NCI-H2196 (cell line): ENCODE results near the gene SORCS2.
A peak's percentile ranks its signal among the peaks of the same experiment; 100 is the strongest.

ENCODE experiments used
- DNase-seq: peaks from one replicate; lab custom pipeline; 2025; ENCODE audit not compliant: unreplicated experiment; lab: John Stamatoyannopoulos, UW

SORCS2 gene

DNA sequence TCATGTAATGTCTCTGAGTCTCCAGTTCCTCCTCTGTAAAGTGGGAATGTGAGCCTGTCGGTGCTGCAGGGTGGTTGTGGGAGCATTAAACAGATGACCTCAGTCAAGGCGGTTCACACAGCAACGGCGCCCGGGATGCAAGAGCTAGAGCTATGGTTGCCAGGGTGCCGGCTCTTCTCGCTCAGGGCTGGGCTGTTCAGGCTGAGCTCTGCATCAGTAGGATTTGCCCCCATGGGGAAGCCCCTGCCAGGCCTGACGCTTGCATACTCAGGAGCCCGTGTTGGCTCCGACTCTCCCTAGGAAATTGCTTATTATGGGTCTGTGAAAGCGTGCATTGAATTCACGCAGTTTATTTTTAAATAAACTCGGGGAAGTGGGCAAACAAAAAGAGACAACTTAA lies 175.1 kb downstream of the SORCS2 start:
- no peak for DNase-seq

DNA sequence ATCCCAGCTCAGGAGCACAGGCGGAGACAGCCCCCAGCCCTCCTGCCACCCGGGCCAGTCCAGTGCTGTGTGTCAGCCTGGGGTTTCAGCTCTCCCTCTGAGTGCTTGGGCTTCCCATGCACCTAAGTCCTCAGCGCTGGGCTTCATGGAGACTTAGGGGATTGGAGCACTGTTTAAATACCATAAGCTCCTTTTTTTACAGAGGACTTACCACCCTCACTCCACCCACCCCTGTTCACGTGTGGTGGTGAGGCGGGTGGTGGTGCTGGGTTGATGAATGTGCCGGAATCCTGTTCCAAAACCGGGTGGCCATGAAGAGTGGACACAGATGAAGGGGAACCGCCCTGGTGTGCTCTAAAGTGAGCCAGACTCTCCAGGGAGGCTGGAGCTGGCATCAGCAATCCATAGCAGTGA lies 175.5 kb downstream of the SORCS2 start:
- no peak for DNase-seq

DNA sequence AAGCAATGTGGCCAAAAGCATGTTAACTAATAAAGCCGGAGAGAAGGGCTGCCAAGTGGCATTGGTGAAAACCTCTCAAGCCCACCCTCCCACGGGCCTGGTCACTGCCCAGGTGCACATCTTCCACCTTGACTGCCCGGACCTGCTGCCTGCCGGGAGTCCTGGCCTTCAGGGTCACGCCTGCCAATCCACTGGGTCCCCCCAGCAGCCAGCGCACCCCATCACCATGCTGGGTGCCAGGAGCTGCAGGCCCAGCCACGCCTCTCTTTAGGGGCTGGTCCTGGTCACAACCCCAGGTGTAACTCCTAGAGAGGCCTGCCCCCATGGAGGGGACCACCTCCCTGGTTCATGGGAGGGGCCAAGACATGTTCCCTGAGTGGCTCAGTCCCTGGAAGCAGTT lies 176.0 kb downstream of the SORCS2 start:
- no peak for DNase-seq

DNA sequence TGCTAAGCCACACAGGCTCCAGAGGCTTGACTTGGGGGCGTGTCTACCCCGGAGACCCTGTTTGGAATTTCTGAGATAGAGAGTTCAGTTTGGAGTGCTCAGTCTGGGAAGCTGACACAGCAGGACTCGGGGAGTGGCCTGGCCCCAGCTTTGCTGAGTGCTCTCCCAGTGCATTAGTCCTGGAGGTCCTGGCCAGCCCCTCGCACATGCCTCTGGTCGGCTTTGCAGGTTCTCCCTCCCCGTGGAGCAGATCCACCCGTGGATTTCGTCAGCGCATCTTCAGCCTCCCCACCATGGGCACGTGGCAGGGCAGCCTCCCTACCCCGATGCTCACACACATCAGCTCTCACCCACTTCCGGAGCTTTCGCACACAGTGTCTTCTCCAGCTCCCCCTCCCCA lies 177.2 kb downstream of the SORCS2 start:
- no peak for DNase-seq

DNA sequence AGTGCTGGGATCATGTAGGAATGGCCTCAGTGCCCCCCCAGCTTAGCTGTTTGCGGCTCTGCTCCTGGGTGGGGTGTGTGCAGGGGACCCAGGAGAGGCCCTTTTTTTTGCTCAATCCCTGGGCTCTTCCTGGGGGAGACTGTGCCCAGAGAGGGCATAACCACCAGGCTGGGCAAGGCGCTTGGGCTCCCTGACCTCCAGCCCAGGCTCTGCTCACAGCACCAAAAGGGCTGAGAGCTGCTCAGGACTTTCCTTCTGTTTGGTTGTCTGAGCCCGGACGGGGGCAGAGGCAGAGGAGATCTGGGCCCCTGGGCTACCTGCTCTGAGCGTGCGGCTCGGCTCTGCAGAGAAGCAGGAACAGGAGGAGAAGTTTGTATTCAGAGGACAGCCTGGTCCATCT lies 177.7 kb downstream of the SORCS2 start:
- no peak for DNase-seq

DNA sequence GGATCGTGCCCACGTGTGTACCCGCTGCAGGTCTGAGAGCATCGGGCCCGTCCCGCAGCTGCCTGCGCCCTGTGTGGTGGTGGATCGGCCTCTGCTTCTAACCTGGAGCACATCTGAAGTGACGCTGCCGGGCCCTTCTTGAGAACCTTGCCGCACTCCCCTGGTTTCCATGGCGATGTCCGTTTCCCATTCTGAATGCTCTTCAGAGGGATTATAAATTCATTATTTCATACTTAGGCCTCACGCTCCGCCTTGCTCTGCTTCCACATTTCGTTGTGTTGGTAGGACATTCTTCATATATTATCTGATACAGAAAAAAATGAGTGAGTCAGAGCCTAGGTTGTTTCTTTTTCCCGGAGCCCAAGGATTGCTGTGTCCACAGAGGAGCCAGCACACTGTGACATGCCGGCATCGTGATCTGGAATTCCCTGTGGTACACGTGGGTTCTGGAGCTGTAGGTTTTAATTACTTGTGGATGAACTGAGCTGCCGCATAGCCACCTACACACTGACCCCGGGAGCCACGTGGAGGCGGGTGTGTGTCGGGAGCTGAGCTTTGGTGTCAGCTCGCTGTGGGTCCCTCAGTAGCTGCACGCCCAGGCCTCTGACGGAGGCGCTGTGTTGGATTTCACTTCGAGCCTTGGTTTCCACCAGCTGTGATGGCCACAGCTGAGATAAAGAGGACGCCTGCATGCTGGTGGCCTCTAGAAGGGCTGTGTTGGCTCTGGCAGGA lies 179.0 kb downstream of the SORCS2 start:
- no peak for DNase-seq

DNA sequence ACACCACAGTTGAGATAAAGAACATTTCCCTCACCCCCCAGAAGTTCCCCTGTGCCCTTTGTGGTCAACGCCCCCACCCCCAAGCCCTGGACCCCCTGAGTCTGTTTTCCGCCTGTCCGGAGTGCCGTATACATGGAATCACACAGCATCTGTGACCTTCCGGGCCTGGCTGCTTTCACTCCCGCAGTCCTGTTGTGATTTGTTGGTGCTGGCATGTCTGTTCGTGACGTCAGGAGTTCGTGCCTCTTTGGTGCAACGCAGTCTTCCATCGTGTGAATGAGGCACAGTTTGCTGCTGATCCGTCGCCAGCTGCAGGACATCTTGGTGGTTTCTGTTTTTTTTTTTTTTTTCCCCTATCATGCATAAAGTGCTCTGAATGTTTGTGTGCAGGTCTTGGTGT lies 180.3 kb downstream of the SORCS2 start:
- no peak for DNase-seq

DNA sequence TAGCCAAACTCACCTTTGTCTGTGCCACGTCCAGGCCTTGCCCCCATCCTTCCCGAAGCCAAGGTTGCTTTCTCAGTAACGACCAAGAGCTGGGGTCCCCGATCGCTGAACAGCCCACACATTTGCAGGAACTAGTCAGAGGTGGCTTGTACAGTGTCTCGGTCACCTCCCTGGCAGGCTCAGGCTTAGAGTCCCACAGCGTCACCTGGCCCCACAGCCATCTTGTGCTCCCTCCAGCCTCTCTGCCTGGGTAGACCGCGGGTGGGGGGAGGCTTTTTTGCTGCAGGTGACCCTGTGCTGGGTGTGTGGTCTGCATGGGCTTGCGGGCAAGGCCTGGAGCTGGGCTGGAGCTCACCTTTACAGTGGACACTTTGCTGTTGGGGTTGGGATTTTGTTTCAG lies 182.2 kb downstream of the SORCS2 start:
- DNase-seq: no peak

DNA sequence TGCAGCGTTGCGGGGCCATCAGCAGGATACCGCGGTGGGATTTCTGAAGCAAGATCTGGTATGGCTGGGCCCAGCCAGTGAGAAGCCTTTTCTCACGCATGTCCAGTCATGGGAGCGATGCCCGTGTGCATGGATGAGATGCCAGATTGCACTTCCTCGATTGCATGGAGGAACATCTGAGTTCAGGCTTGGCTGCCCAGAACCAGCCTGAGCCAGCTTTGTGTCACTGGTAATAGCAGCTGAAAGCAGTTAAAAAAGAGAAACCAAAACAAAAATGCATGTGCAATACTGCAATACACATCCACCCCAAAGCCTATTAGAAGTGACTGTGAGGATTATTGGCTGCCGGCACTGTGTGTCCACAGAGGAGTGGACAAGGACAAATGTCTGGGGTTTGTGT lies 183.1 kb downstream of the SORCS2 start:
- DNase-seq: peak; percentile 31

DNA sequence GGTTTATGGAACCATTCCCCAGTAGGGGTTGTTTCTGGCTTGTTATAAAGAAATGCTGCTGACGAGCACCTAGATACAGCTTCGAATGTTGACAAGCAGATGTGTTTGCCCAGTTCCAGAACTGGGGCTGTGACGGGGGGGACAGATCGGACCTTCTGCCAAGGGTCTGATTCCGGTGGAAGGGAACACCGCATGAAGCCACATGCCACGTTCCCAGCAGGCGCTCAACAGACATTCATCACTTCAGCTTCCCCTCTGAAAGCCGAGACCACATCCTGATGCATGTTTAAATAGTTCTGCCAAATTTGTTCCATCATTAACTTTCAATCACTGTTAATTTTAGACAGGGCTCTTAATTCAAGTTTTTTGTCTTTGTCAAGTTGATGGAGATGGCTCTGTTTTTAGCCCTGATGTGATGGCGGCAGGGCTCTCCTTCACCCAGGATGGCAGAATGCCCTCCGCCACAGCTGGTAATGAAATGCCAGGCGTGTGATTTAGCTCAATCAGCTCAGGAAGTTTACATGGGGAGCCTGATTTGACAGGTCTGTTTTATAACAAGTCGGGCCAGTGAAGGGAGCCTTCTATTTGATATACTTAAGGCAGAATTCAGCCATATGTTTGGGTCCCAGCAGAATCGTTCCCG lies 185.0 kb downstream of the SORCS2 start:
- DNase-seq: no peak

DNA sequence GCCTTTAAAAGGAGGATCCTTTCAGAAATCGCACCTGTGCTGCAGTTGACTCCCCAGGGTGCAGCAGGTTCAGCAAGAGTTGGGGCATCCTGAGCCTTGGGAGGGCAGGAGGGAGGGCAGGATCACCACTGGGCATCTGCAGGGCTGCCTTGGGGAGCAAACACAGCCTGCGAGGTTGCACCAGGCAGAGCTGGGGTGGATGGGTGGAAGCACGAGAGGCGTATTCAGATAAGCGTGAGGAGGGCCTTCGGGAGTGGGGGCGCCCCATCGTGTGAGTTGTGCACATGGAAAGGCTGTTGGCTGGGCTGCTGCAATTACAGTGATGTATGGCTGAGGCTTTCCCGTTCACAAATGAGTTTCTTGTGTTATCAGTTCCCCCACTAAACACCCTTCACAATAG lies 186.8 kb downstream of the SORCS2 start:
- DNase-seq: no peak

DNA sequence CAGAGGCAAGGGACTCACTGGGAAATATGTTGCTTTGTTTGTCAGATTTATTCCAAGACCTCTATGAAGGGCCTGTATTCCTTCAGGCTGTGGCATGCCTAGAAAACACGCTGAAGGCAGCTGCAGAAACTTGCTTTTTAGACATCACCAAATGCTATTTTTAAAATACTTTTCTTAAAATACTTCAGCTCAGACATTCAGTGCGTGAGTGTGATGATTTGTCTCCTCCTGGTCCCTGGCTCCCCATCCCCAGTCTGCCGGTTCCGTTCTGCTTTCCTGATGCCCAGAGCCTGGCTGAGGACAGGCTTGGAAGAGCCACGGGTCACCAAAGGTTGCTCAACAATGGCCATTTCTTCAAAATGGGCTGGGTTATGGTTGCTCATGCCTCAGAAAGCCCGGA lies 187.4 kb downstream of the SORCS2 start:
- DNase-seq: no peak

DNA sequence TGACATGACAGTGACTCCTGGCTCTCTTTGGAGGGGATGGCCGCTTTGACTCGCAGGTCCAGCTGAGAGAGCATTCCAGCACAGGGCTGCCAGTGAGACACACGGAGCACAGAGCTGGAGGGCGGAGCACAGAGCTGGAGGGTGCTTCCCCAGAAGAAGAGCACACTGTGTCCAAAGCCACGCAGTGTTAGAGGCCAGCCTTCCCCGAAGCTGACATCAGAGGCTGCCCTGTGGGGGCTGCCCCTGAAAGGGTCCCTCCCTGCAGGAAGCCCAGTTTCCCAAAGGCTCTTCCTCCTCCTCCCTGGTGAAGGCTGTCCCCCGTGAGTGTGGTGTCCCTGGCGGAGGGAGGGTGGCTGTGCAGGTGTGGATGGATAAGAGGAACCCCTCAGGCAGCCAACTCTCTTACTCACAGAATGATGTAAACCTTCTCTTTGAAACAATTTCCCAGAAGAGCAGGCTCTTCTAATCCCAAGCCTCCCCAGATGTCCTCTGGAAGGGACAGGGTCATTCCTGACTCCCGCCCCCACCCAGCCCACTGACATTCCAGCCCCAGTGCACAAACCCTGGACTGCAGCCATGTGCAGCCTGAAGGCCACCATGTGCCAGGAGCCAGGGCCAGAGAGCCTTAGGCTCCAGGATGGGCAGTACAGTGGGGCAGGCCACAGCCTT lies 189.0 kb downstream of the SORCS2 start:
- no peak for DNase-seq

DNA sequence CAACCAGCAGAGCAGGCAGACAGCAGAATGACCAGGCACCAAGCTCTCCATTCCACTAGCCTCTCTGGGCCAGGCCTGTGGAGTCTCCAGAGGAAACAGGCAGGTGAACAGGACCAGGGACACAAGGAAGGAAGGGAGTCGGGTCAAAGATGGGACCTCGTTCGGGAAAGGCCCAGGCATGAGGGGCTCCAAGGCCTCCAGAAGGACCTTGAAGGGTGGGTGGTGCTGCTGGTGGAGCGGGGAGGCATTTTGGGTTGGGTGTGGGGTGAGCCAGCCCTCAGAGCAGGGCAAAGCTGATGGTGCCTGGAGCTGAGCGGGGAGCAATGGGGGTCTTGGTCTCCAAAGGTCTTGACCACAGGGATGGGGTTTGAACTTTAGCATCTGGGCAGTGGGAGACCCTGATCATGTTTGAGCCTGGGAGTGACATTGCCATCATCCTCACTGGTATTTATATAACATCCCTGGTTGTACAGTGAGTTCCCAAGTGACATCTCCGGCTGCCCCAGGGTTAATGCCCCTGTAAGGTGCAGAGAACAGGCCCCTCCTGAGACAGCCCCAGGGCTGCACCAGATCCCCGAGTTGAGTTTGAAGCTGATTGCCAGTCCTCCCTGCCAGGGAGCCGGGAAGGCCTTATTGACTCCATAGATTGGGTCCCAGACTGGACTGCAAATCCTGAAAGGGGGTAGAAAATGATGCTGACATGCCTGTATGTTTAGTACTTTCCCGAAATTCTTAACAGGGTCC lies 189.7 kb downstream of the SORCS2 start:
- no peak for DNase-seq

DNA sequence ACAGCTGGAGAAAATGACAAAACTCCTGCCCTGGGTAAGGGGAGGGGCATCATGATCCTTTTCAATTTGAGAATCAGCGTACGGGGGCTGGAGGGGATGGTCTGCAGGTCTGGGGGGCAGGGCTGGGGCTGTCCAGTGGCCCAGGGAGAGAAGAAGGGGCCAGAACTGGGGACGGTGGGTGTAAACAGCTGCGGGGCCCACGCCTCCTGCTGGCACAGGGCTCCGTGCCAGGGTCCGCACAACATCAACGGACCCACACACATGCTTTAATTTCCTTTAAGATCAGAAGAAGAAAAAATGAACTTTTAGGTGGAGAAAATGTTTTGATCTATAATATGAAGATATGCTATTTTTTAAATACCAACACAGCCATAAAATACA lies 190.3 kb downstream of the SORCS2 start:
- DNase-seq: no peak

DNA sequence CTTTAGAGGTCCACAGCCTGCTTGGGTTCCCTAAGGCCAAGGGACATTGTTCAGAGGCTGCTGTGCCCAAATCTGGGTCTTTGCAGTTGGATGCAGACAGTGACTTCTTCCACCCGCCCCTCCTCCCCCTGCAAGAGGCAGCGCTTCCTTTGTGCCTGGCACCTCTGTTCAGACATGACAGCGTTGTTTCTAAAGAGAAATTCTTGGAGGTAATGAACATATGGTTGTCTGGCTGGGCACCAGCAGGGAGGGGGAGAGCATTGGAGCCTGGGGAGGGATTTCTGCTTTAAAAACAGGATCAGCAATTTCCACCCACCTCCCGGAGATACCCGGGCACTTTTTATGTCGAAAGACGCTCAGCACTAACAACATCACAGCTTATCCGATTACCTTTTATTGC lies 190.9 kb downstream of the SORCS2 start:
- DNase-seq: no peak

DNA sequence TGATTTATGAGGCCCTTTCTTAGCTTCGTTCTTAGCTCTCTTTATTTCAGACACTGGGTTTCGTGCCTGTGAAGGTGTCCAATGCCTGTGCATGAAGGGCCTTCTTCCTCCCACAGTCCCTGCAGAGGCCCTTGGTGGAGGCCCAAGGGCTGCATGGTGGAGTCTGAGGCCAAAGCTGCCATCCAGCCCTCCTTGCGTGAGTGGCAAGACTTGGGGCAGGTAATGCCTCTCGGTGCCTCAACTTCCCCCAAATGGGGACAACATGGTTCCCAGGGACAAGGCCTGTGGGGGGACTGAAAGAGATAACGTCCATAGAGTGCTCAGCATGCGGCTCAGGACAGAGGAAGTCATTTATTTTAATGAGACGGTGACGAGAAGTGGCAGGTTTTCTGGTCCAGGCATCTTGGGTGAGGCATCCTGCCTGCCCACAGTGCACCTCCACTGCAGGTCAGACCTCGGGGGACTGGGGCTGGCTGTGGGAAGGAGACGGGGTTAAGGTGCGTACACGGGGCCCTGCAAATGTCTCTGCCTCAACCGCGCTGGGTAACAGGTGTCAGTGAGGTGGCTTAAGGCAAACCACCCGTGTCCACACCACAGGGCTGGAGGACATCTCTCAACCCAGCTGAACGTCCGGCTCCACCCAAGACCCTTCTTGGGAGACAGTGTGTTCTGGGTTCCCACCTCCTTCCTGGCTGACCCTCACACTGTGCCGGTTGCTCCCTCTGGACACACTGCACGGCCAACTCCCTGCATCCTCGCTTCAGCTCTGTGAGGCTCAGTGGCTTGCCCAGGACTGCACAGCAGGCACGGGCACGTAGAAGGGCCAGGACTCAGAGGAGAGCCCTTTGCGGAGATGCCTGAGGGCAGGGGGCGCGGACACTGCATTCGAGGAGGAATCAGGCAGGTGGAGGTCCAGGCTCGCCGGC lies 191.9 kb downstream of the SORCS2 start:
- no peak for DNase-seq

DNA sequence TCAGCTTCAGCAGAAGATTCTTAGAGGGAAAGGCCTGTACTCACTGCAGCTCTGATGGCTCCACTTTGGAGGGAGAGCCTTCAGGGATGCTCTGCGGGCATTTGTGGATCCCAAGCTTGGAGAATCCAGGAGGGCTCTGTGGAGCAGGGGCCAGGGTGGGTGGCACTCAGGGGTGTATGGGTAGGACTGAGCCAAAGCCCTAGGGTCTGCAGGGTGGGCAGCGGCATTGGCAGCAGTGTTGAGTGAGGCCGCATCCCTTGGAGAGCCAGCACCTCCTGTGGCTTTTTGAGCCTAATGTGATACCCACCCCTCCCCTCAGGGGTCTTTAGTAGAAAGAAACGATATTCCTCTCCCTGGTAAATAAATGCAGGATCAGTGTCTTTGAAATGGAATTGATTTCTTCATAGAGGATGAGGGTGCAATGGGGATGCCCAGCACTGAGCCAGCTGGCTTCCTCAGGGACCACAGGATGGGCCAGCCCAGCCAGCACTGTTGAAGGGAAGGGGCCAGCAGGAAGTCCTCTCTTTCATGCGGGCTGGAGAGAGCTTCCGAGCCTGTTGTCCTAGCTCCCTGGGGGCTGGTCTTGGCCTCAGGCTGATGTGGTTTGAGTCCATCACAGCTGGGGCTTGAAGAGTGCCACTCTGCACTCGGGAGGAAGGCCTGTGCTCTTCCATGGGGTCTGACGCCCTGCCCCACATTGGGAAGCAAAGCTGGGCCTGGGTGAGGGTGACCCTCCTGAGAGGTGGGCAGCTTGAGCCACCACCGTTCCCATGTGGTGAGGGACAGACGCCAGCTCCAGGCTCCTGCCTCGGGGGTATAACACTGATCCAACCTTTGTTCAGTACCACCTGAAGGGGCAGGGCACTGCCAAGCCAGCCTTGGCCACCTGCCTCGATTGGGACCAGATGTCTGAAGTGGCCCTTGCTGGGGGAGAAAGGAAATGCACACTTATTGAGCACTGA lies 192.9 kb downstream of the SORCS2 start:
- DNase-seq: peak; percentile 22

DNA sequence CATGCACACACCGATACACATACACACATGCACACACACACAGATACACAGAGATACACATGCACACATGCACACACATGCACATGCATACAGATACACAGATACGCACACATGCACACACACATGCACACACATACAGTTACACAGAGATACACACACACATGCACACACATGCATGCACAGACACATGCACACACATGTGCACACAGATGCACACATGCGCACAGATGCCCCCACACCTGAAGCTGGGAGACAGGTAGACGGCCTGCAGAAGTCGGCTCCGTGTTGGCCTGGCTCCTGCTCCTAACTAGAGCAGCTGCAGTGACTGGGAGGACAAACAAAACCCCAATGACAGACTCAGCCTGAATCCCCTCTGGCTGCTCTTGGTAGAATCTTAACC lies 195.6 kb downstream of the SORCS2 start:
- no peak for DNase-seq

DNA sequence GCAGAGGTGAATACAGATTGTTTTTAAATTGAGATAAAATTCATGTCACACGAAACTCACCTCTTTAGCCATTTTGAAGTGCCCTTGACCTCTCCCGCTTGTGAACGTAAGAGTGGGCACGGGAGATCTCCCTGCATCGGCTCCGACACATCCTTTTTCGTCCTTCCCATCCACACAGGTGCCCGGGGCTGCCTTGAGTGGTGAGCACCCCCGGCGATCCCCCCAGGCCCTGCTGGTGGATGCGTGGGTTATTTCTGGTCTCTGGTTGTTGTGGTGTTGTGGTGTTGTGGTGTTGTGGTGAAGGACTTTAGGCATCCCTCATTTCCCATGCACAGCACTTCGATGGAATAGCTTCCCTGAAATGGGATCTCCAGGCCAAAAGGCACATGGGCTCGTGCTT lies 196.3 kb downstream of the SORCS2 start:
- no peak for DNase-seq
